GM18858 (cell line): ENCODE measurements around the gene TBL1XR1.
"Not testable (repeated sequence)": the region's sequence is repeated elsewhere in the genome, so short reads cannot be mapped to it uniquely, and the experiment has no call there.

ENCODE experiments used
- ATAC-seq: cut with Tn5 transposase; IDR thresholded peaks from one replicate; pipeline ENCODE4 v1.9.1; 2021; ENCODE audit not compliant: unreplicated experiment

Gene TBL1XR1

GRCh38 chr3:177208781-177209180, 11.5 kb upstream of the TBL1XR1 start:
- ATAC-seq = no peak

GRCh38 chr3:177208223-177208622, 10.9 kb upstream of the TBL1XR1 start:
- ATAC-seq = no peak

GRCh38 chr3:177206936-177207335, 9.7 kb upstream of the TBL1XR1 start:
- ATAC-seq = no peak

GRCh38 chr3:177203689-177204395, 6.6 kb upstream of the TBL1XR1 start:
- no peak for ATAC-seq

GRCh38 chr3:177203016-177203415, 5.7 kb upstream of the TBL1XR1 start:
- not testable (repeated sequence) for ATAC-seq

GRCh38 chr3:177201700-177202397, 4.6 kb upstream of the TBL1XR1 start:
- ATAC-seq = peak; percentile 91

- ATAC-seq = no peak
These were observed 2.0 kb upstream of the TBL1XR1 start for GRCh38 chr3:177199206-177199760.

GRCh38 chr3:177197727-177198460, 612 bp upstream of the TBL1XR1 start:
- peak; percentile 12 for ATAC-seq

GRCh38 chr3:177196456-177197040, 734 bp downstream of the TBL1XR1 start:
- ATAC-seq = no peak

GRCh38 chr3:177196008-177196455, 1.2 kb downstream of the TBL1XR1 start:
- ATAC-seq = no peak

- ATAC-seq = no peak
These were observed 1.9 kb downstream of the TBL1XR1 start for GRCh38 chr3:177195242-177195991.

GRCh38 chr3:177194299-177194698, 3.0 kb downstream of the TBL1XR1 start:
- ATAC-seq = no peak

- ATAC-seq = no peak
These were observed 3.5 kb downstream of the TBL1XR1 start for GRCh38 chr3:177193688-177194268.

GRCh38 chr3:177193275-177193674, 4.0 kb downstream of the TBL1XR1 start:
- ATAC-seq = not testable (repeated sequence)

GRCh38 chr3:177190756-177191681, 6.3 kb downstream of the TBL1XR1 start:
- ATAC-seq = peak; percentile 72

- not testable (repeated sequence) for ATAC-seq
These were observed 7.1 kb downstream of the TBL1XR1 start for GRCh38 chr3:177190184-177190583.

GRCh38 chr3:177188325-177188724, 9.0 kb downstream of the TBL1XR1 start:
- ATAC-seq = not testable (repeated sequence)

GRCh38 chr3:177186306-177186705, 11.0 kb downstream of the TBL1XR1 start:
- no peak for ATAC-seq

- peak; percentile 12 for ATAC-seq
These were observed 12.2 kb downstream of the TBL1XR1 start for GRCh38 chr3:177185035-177185574.
